ENCODE results near the gene ZMIZ1.

Gene ZMIZ1

GRCh38 chr10:79238606-79239005 lies 169.8 kb downstream of the ZMIZ1 start:
- no peak for DNase-seq

- no peak for DNase-seq
Observed at GRCh38 chr10:79239275-79239779, 170.6 kb downstream of the ZMIZ1 start.

- DNase-seq: no peak
Observed at GRCh38 chr10:79239924-79240581, 171.3 kb downstream of the ZMIZ1 start.

GRCh38 chr10:79241629-79241989 lies 172.8 kb downstream of the ZMIZ1 start:
- DNase-seq: no peak

GRCh38 chr10:79241990-79242619 lies 173.3 kb downstream of the ZMIZ1 start:
- DNase-seq: peak; percentile 15

- peak; percentile 42 for DNase-seq
Observed at GRCh38 chr10:79242620-79243152, 173.9 kb downstream of the ZMIZ1 start.

GRCh38 chr10:79243181-79244067 lies 174.7 kb downstream of the ZMIZ1 start:
- peak; percentile 42 for DNase-seq

DNA sequence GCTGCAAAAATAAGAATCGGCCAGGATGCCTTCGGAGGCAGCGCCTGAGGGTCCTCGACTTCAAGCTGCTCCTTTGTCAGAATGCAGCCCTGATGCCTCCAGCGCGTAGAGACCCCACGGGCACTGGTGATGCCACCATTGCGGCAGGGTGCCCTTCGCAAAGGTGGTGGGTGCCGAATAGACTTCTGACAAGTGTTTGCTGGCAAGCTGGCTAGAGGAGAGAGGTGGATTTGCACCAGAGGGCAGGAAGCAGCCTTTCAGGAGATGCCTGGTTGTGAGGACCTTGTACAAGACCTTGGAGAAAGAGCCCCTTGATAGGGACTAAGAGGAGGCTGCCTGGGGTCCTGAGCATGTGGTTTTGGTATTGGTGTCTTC lies 175.3 kb downstream of the ZMIZ1 start:
- no peak for DNase-seq

- DNase-seq: peak; percentile 8
Observed at GRCh38 chr10:79244841-79245504, 176.2 kb downstream of the ZMIZ1 start.

DNA sequence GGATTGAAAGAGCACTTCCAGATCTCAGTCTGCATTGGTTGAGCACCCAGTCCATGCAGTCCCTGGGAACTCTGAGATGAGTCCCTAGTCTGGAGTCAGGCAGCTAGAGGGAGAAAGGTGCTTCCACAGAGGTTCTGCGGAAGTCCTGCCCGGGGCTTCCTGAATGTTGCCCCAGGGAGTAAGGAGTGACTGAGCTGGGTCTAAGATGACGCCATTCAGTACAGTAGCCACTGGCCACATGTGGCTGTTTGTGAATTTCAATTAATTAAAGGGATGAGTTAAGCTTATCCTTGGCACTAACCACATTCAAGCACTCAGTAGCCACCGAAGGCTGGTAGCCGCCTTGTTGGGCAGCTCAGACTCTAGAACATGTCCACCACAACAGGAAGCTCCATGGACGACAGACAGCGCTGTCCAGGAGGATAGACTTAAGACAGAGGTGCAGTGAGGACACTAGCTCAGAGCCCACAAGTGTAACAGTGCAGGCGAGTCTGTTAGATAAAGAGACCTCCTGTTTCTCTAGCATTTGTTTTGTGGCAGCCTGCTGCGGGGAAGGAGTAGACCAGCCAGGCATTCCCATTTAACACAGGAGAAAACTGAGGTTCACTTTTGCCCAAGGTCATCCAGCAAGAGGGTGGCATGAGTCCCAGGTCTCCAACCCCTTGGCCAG lies 176.9 kb downstream of the ZMIZ1 start:
- DNase-seq: no peak

- DNase-seq: no peak
Observed at GRCh38 chr10:79246209-79246581, 177.4 kb downstream of the ZMIZ1 start.

DNA sequence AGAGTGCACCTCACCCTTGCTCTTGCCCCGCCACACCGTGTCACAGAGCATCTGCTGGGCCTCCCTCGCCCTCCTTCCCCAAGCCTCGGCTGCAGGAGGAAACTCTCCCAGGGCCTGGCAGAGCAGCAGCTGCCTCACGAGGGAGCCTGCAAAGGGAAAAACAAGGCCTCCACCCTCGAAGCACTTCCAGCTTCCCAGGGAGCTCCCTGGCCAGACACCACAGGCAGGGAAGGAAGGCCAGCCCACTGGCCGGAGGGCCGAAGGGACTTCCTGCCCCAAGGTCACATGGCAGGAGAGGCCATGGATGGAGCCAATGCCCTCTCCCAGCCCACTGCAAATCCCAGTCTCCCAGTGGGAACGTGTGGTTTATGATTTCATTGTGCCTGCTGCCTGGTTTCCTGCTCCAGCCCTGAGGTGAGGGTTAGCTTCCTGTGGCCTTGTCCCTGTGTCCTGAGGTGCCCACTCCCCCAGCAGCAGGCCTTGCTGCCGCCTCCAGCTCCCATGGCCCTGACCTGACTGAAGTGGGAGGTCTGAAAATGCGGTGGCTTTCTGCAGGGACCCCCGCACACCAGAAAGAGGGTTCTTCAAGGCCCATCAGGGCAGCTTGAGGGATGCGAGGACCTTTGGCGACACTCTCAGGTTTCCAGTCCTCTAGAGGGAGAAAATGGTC lies 178.0 kb downstream of the ZMIZ1 start:
- DNase-seq: no peak

- DNase-seq: no peak
Observed at GRCh38 chr10:79247373-79248137, 178.8 kb downstream of the ZMIZ1 start.

DNA sequence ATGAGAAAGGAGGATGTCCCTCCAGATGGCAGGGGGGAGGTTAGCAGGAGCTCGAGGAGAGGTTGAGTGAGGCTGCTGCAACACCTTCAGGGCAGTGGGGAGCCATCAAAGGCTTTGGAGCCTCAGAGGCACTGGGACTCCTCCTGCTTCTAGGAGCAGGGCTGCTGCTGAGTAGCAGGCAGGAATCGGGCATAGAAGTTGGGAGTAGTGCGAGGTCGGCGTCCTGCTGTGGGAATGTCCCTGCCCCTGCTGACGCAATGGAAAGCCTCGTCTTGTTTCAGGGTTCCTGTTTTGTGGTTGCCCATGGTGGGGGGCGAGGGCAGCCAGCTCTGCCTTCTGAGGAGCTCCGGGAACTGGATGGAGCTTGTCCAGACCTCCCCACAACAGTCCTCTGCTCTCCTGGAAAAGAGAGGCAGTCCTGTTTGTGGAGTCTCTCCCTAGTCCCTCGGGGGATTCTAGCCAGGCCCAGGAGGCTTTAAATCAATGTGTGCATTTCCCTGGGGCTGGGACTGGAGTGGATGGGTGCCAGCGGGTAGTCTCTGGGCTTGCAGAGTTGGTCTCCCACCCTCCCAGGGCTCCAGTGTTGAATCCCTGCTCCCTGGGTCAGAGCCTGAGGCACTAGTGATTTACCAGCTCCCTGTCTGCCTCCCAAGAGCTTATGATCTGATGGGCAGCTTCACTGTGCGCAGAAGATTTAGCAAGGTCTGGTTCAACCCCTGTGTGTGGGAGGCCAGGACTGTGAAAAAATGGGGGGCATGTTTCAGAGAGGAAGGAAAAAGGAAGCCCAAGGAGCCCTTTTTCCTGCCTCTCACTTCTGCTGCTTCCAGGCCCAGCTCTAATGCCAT lies 179.8 kb downstream of the ZMIZ1 start:
- no peak for DNase-seq

DNA sequence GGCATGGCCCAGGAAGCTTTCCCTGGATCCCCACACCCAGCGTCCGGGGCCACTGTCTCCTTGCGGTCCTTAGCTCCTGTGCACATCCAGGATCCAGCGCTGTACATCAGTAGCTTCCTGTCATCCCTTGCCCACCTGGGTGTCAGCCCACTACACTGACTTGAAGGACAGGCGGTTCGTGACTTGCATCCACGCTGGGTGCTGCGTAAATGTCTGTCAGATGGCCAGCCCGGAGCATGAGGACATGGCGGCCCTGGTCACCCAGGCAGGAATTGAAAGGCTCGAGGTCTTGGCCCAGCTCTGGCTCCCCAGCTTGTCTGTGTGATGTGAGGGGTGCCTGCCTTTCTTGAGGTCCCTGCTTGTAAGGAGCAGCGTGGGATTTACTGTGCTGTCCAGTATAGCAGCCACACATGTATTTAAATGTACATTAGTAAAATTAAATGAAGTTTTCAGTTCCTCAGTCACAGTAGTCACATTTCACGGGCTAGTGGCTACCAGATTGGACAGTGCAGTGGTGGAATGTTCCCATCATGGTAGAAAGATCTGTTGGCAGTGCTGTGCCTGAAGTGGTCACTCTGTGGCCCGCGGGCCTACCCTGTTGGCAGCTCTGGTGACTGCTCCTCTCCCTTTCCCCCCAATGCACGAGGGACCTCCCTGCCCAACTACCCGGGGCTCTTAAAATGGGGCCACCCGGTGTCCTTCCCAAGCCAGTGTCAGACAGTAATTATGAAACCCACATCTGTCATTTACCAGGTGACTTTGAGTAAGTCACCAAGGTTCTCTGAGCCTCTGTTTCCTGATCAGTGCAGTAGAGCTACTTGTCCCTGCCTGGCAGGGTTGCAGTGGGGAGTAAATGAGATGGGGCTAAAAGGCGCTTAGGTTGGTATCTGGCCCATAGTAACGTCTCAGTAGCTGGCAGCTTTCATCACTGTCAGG lies 180.7 kb downstream of the ZMIZ1 start:
- no peak for DNase-seq

GRCh38 chr10:79250259-79250658 lies 181.5 kb downstream of the ZMIZ1 start:
- no peak for DNase-seq

- DNase-seq: no peak
Observed at GRCh38 chr10:79252450-79252849, 183.7 kb downstream of the ZMIZ1 start.

GRCh38 chr10:79252971-79253370 lies 184.2 kb downstream of the ZMIZ1 start:
- DNase-seq: no peak

DNA sequence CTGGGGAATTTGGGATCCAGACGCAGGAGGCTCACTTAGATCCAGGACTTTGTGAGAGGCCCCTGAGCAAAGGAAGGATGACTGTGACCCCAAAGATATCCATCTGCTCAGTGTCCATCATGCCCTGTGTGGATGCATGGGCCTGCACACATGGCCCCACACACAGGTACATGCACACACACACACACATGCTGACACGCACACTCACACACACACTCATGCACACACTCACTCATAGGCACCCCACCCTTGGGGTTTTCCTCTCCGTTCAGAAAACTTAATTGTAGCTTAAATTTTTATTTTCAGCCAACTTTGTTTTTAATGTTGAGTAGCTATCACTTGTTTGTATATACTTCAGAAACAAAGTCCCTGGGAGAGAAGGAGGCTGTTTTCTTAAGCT lies 184.9 kb downstream of the ZMIZ1 start:
- no peak for DNase-seq
